ENCODE results near the gene PCSK6. TPM values are rescaled to one million over a fixed set of nuclear protein-coding genes. Genes with fewer than 3 reads are reported as not detected.

PCSK6 gene
- total RNA-seq, 1 donor from 2014 or later, result 1.3 TPM

DNA sequence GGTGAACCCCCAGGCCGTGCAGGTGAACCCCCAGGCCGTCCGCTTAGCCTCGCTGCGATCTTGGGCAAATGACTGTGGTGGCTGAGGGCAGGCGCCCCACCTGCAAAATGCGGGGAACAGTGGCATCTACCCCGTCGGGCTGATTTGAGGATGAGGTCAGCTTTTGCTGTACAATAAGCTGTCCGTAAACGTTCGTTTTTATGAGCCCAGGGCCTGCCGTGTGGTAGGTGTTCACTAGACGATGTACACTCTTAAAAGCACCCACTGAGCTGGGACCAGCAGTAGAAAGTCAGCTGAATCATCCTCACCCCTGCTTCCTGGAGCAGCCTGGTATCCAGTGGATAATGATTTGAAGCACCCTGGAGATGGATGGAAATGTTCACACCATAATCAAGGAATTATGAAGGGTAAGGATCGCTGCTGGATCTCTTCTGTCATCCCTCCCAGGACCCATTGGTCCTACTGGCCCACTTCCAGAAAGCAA, 943 bp upstream of the PCSK6 start:
- H3K4me3 Mint-ChIP-seq (ENCODE audit: unreplicated experiment), result peak overlapping the region; percentile 83
- no peaks in the 10 kb centered on the region for H3K36me3 Mint-ChIP-seq (ENCODE audit: low read depth, unreplicated experiment)
- H3K4me1 ChIP-seq (ENCODE audit: insufficient read depth, low read length), result no peaks in the 10 kb centered on the region
- H3K27me3 ChIP-seq (ENCODE audit: insufficient read depth, low read length), result peaks cover 33% of the 10 kb centered on the region
- H3K9me3 Mint-ChIP-seq (ENCODE audit: unreplicated experiment), result peaks cover 3% of the 10 kb centered on the region
- H3K27me3 Mint-ChIP-seq (ENCODE audit: low read depth, unreplicated experiment), result peaks cover 56% of the 10 kb centered on the region
- H3K79me2 ChIP-seq (ENCODE audit: insufficient read depth, low read length), result no peaks in the 10 kb centered on the region
- H3K4me2 ChIP-seq (ENCODE audit: low read length), result no peak overlapping the region
- no peak for DNase-seq (ENCODE audit: low read depth)
- no peaks in the 10 kb centered on the region for H3K4me1 Mint-ChIP-seq (ENCODE audit: low read depth, unreplicated experiment)
- no peak overlapping the region for H3K27ac ChIP-seq (ENCODE audit: low read depth, low read length)
- no peak overlapping the region for H3K4me3 ChIP-seq (ENCODE audit: insufficient read depth, low read depth, low read length)
- no peaks in the 10 kb centered on the region for H4K20me1 ChIP-seq (ENCODE audit: insufficient read depth, low read length)
- TF ChIP-seq EZH2 (IDR thresholded peaks at IDR 0.05; ENCODE audit: insufficient read depth, low read length), result no peak
- TF ChIP-seq, protein P1, sequence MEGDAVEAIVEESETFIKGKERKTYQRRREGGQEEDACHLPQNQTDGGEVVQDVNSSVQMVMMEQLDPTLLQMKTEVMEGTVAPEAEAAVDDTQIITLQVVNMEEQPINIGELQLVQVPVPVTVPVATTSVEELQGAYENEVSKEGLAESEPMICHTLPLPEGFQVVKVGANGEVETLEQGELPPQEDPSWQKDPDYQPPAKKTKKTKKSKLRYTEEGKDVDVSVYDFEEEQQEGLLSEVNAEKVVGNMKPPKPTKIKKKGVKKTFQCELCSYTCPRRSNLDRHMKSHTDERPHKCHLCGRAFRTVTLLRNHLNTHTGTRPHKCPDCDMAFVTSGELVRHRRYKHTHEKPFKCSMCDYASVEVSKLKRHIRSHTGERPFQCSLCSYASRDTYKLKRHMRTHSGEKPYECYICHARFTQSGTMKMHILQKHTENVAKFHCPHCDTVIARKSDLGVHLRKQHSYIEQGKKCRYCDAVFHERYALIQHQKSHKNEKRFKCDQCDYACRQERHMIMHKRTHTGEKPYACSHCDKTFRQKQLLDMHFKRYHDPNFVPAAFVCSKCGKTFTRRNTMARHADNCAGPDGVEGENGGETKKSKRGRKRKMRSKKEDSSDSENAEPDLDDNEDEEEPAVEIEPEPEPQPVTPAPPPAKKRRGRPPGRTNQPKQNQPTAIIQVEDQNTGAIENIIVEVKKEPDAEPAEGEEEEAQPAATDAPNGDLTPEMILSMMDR (IDR thresholded peaks at IDR 0.05; ENCODE audit: insufficient read depth, low read depth, low read length), result no peak
- H3K9me3 ChIP-seq (ENCODE audit: insufficient read depth, low read depth, low read length), result no peaks in the 10 kb centered on the region
- no peak overlapping the region for H3K9ac ChIP-seq (ENCODE audit: low read length)
- no peaks in the 10 kb centered on the region for H3K36me3 ChIP-seq (ENCODE audit: insufficient read depth, low read length)
- FAIRE-seq, result no peak
- no peak overlapping the region for H3K27ac Mint-ChIP-seq (ENCODE audit: unreplicated experiment)
- no peak overlapping the region for H2AFZ ChIP-seq (ENCODE audit: low read depth, low read length)

DNA sequence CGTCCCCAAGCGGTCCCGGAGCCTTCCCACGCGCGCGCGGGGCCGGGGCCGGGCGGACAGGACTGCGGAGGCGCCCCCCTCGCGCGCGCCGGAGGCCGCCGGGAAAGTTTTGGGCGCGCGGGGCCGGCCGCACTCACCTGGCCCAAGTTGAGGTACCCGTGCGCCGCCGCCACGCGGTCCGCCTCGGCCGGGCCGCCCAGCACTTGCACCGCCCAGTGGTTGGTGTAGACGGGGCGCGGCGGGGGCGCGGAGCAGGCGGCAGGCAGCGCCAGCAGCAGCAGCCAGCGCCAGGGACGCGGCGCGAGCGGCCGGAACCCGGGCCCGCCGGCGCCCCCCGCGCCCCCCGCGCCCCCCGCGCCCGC, 289 bp downstream of the PCSK6 start:
- Histone ChIP-seq H3K36me3 (ENCODE audit: insufficient read depth, low read length) (no peaks in the 10 kb centered on the region), H4K20me1 (ENCODE audit: insufficient read depth, low read length) (no peaks in the 10 kb centered on the region), H3K4me1 (ENCODE audit: insufficient read depth, low read length) (no peaks in the 10 kb centered on the region), H3K9ac (ENCODE audit: low read length) (no peak overlapping the region), H3K79me2 (ENCODE audit: insufficient read depth, low read length) (no peaks in the 10 kb centered on the region), H2AFZ (ENCODE audit: low read depth, low read length) (no peak overlapping the region), H3K4me2 (ENCODE audit: low read length) (peak overlapping the region; percentile 39), H3K9me3 (ENCODE audit: insufficient read depth, low read depth, low read length) (no peaks in the 10 kb centered on the region), H3K27ac (ENCODE audit: low read depth, low read length) (no peak overlapping the region), H3K27me3 (ENCODE audit: insufficient read depth, low read length) (peaks cover 25% of the 10 kb centered on the region), H3K4me3 (ENCODE audit: insufficient read depth, low read depth, low read length) (no peak overlapping the region)
- Mint-ChIP-seq H3K27ac (ENCODE audit: unreplicated experiment) (no peak overlapping the region), H3K27me3 (ENCODE audit: low read depth, unreplicated experiment) (peaks cover 52% of the 10 kb centered on the region), H3K36me3 (ENCODE audit: low read depth, unreplicated experiment) (no peaks in the 10 kb centered on the region), H3K4me1 (ENCODE audit: low read depth, unreplicated experiment) (no peaks in the 10 kb centered on the region), H3K4me3 (ENCODE audit: unreplicated experiment) (no peak overlapping the region), H3K9me3 (ENCODE audit: unreplicated experiment) (peaks cover 3% of the 10 kb centered on the region)
- FAIRE-seq, result no peak
- no peak for DNase-seq (ENCODE audit: low read depth)
- TF ChIP-seq EZH2 (IDR thresholded peaks at IDR 0.05; ENCODE audit: insufficient read depth, low read length), result no peak
- TF ChIP-seq, protein P1 (IDR thresholded peaks at IDR 0.05; ENCODE audit: insufficient read depth, low read depth, low read length), result no peak

DNA sequence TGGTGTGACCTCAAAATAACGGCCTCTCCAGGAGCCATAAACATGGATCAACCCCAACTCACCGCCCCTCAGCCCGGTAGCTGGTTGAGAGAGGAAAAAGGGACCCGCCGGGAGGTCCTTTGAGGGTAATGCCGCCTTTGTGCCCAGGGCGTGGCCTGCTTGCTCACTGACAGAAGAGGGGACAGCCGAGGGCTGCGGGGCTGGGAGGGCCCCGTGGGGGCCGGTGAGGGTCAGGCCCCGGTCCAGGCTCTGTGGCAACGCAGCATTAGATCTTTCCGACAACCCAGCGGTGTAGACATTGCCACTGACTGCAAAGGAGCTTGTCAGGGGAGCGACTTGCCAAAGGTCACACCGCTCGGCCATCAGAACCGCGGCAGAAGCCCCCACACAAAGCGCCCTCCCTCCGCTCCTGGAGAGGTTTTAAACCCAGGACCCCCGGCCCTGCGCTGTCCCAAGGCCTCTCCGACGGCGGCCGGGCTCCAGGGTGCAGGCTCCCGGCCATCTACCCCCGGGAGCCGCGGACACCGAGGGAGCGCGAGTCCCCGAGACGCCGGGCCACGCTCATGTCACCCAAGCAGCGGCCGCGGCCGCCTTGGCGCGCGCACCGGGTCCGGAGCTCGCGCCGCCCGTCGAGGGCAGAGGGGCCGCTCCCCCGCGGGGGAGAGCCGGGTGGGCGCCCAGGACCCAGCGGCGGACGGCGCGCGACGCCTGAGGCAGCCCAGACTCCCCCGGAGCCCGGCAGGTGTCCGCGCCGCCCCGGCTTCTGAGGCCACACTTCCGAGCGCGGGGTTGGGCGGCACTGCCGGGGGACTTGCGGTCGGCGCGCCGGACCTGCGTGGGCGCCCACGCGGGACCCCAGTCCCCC, 975 bp downstream of the PCSK6 start:
- no peak for DNase-seq (ENCODE audit: low read depth)
- no peak overlapping the region for H3K27ac Mint-ChIP-seq (ENCODE audit: unreplicated experiment)

More for the DNA sequence above, 975 bp downstream of the PCSK6 start:
- FAIRE-seq, result no peak
- no peak overlapping the region for H3K4me3 Mint-ChIP-seq (ENCODE audit: unreplicated experiment)
- H2AFZ ChIP-seq (ENCODE audit: low read depth, low read length), result no peak overlapping the region
- no peaks in the 10 kb centered on the region for H3K79me2 ChIP-seq (ENCODE audit: insufficient read depth, low read length)
- no peaks in the 10 kb centered on the region for H3K36me3 Mint-ChIP-seq (ENCODE audit: low read depth, unreplicated experiment)
- no peaks in the 10 kb centered on the region for H3K4me1 Mint-ChIP-seq (ENCODE audit: low read depth, unreplicated experiment)
- H4K20me1 ChIP-seq (ENCODE audit: insufficient read depth, low read length), result no peaks in the 10 kb centered on the region
- no peaks in the 10 kb centered on the region for H3K4me1 ChIP-seq (ENCODE audit: insufficient read depth, low read length)
- TF ChIP-seq, protein P1 (IDR thresholded peaks at IDR 0.05; ENCODE audit: insufficient read depth, low read depth, low read length), result no peak
- TF ChIP-seq EZH2 (IDR thresholded peaks at IDR 0.05; ENCODE audit: insufficient read depth, low read length), result peak; percentile 71
- no peaks in the 10 kb centered on the region for H3K36me3 ChIP-seq (ENCODE audit: insufficient read depth, low read length)
- H3K4me2 ChIP-seq (ENCODE audit: low read length), result peak overlapping the region; percentile 22
- H3K27me3 Mint-ChIP-seq (ENCODE audit: low read depth, unreplicated experiment), result peaks cover 50% of the 10 kb centered on the region
- H3K27ac ChIP-seq (ENCODE audit: low read depth, low read length), result no peak overlapping the region
- peaks cover 3% of the 10 kb centered on the region for H3K9me3 Mint-ChIP-seq (ENCODE audit: unreplicated experiment)
- H3K9ac ChIP-seq (ENCODE audit: low read length), result no peak overlapping the region
- H3K4me3 ChIP-seq (ENCODE audit: insufficient read depth, low read depth, low read length), result no peak overlapping the region
- no peaks in the 10 kb centered on the region for H3K9me3 ChIP-seq (ENCODE audit: insufficient read depth, low read depth, low read length)
- H3K27me3 ChIP-seq (ENCODE audit: insufficient read depth, low read length), result peaks cover 25% of the 10 kb centered on the region
